ENCODE measurements around the gene PTRHD1. TPM values are rescaled to one million over a fixed set of nuclear protein-coding genes. Genes with fewer than 3 reads are reported as not detected.
"Not testable (repeated sequence)": the region's sequence is repeated elsewhere in the genome, so short reads cannot be mapped to it uniquely, and the experiment has no call there.

The PTRHD1 gene
- total RNA-seq, 1 donor from 2014 or later: 24.3 TPM

- Histone ChIP-seq H3K27me3 (ENCODE audit: low read depth) (no peaks in the 10 kb centered on the region), H3K4me3 (no peak overlapping the region), H3K4me1 (no peaks in the 10 kb centered on the region), H3K36me3 (peaks cover 10% of the 10 kb centered on the region), H3K9me3 (replicated peaks) (no peaks in the 10 kb centered on the region), H3K27ac (replicated peaks) (no peak overlapping the region)
- no peak for TF ChIP-seq CTCF (IDR thresholded peaks at IDR 0.05; ENCODE audit: borderline replicate concordance)
- no peak for DNase-seq
- intact Hi-C loops (cut with micrococcal nuclease): no loop called here
These were observed 46.5 kb upstream of the PTRHD1 start for GRCh38 chr2:24839729-24840128.

GRCh38 chr2:24838541-24838940, 45.4 kb upstream of the PTRHD1 start:
- intact Hi-C loops (cut with micrococcal nuclease): no loop called here
- no peak for TF ChIP-seq CTCF (IDR thresholded peaks at IDR 0.05; ENCODE audit: borderline replicate concordance)
- Histone ChIP-seq H3K36me3 (peaks cover 14% of the 10 kb centered on the region), H3K27me3 (ENCODE audit: low read depth) (no peaks in the 10 kb centered on the region), H3K9me3 (replicated peaks) (no peaks in the 10 kb centered on the region), H3K27ac (replicated peaks) (no peak overlapping the region), H3K4me1 (no peaks in the 10 kb centered on the region), H3K4me3 (no peak overlapping the region)
- DNase-seq: no peak

- H3K36me3 ChIP-seq: peaks cover 14% of the 10 kb centered on the region
These were observed 44.9 kb upstream of the PTRHD1 start for GRCh38 chr2:24837996-24838513.

DNA sequence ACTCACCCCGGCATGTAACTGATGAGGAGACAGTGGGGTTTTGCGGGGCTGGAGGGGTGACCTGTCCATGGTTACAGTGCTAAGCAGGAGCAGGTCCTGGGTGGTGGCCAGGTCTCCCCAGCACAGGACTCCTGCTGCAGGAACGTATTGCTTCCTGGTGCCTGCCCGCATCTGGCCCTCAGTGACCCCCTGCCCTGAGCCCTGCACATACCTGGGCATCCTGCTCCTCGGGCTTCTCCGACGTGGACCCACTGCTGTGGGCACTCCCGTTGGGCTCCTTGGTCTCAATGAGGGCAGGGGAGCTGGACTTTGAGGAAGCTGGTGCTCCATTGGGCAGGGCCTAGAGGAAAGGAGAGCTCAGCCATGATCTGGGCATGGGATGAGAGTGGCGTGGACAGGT, 43.5 kb upstream of the PTRHD1 start:
- intact Hi-C loops (cut with micrococcal nuclease): no loop called here
- no peaks in the 10 kb centered on the region for H3K9me3 ChIP-seq (replicated peaks)
- H3K4me3 ChIP-seq: no peak overlapping the region
- H3K27ac ChIP-seq (replicated peaks): no peak overlapping the region
- TF ChIP-seq CTCF (IDR thresholded peaks at IDR 0.05; ENCODE audit: borderline replicate concordance): no peak
- H3K4me1 ChIP-seq: peaks cover 3% of the 10 kb centered on the region
- DNase-seq: no peak
- peaks cover 14% of the 10 kb centered on the region for H3K36me3 ChIP-seq
- no peaks in the 10 kb centered on the region for H3K27me3 ChIP-seq (ENCODE audit: low read depth)

More at GRCh38 chr2:24837996-24838513, 44.9 kb upstream of the PTRHD1 start:
- DNase-seq: no peak
- H3K4me3 ChIP-seq: no peak overlapping the region
- no peaks in the 10 kb centered on the region for H3K4me1 ChIP-seq
- no peak overlapping the region for H3K27ac ChIP-seq (replicated peaks)
- no peaks in the 10 kb centered on the region for H3K9me3 ChIP-seq (replicated peaks)
- no peaks in the 10 kb centered on the region for H3K27me3 ChIP-seq (ENCODE audit: low read depth)
- intact Hi-C loops (cut with micrococcal nuclease): no loop called here
- TF ChIP-seq CTCF (IDR thresholded peaks at IDR 0.05; ENCODE audit: borderline replicate concordance): no peak

DNA sequence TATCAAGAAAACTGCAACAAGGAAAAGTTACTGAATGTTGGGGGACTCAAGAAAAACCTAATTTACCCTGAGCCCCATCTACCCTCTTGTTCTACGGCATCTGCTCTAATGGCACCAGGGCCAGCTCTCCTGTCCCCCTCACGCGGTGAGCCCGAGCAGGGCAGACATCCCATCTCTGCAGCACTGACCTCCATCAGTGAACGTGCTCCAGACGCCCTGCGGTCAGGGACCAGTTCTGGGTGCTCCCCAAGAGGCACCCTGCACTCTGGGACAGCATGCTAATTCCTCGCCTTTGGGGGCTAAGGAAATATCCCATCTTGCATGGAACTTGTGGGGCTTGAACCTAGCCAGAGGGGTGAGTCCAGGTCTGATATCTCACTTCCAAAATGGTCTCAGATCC, 43.0 kb upstream of the PTRHD1 start:
- no peak overlapping the region for H3K27ac ChIP-seq (replicated peaks)
- no peaks in the 10 kb centered on the region for H3K27me3 ChIP-seq (ENCODE audit: low read depth)
- peaks cover 14% of the 10 kb centered on the region for H3K36me3 ChIP-seq
- H3K4me1 ChIP-seq: peaks cover 3% of the 10 kb centered on the region
- TF ChIP-seq CTCF (IDR thresholded peaks at IDR 0.05; ENCODE audit: borderline replicate concordance): no peak
- no peaks in the 10 kb centered on the region for H3K9me3 ChIP-seq (replicated peaks)
- DNase-seq: no peak
- H3K4me3 ChIP-seq: no peak overlapping the region
- intact Hi-C loops (cut with micrococcal nuclease): no loop called here

DNA sequence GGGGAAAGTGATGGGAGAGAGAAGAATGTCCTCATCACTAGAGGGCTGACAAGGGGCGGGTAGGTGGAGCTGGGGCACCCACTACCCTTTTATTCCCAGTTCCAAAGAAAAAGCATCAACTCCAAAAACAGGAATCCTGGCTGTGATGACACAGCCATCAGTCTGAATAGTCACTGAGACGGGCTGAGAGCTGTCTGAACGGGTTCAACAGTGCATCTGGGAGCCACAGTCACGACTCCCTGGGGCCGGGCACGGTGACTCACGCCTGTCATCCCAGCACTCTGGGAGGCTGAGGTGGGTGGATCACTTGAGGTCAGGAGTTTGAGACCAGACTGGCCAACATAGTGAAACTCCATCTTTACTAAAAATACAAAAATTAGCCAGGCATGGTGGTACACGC, 42.2 kb upstream of the PTRHD1 start:
- H3K27me3 ChIP-seq (ENCODE audit: low read depth); H3K4me1 ChIP-seq; H3K4me3 ChIP-seq; intact Hi-C loops (cut with micrococcal nuclease); H3K9me3 ChIP-seq (replicated peaks); DNase-seq; H3K27ac ChIP-seq (replicated peaks): not testable (repeated sequence)
- H3K36me3 ChIP-seq: peaks cover 14% of the 10 kb centered on the region
